Medulla oblongata (tissue), 1 donor: Measurements from ENCODE around the gene KLF16.

ENCODE experiments used
- DNase-seq: peaks from one replicate; pipeline ENCODE4 v3.0.0-alpha.2; 2015; ENCODE audit errors: extremely low spot score

The KLF16 gene

DNA sequence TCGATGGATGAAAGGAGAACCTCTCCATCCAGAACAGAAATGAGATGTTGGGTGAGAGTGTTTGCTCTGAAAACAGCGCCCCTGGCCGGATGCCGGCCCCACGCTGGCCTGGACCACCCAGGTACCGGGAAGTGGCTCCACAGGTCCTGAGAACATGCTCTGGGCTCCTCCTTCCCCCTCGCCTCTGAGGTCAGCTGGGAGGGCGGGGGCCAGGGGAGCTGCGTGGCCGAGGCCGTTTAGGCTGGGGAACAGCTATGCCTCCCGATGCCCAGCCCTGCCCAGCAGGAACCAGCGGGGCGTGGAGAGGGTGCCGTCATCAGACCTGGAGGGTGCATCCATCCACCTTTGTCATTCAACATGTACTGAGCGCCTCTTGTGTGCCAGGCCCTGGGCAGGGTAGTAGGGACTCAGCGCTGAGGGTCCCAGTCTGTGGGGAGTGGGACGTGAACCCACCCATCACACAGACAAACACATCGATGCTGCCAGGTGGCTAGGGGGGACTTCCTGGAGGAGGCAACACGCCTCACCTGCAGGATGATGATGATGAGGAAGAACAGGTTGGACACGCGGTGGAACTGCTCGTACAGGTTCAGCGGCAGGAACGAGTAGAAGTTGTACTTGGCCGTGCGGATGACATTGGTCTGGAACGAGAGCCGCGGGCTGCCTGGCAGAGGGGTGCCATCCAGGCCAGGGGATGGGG lies 55.5 kb downstream of the KLF16 start:
- DNase-seq: no peak

GRCh38 chr19:1807030-1807694 lies 56.2 kb downstream of the KLF16 start:
- no peak for DNase-seq

DNA sequence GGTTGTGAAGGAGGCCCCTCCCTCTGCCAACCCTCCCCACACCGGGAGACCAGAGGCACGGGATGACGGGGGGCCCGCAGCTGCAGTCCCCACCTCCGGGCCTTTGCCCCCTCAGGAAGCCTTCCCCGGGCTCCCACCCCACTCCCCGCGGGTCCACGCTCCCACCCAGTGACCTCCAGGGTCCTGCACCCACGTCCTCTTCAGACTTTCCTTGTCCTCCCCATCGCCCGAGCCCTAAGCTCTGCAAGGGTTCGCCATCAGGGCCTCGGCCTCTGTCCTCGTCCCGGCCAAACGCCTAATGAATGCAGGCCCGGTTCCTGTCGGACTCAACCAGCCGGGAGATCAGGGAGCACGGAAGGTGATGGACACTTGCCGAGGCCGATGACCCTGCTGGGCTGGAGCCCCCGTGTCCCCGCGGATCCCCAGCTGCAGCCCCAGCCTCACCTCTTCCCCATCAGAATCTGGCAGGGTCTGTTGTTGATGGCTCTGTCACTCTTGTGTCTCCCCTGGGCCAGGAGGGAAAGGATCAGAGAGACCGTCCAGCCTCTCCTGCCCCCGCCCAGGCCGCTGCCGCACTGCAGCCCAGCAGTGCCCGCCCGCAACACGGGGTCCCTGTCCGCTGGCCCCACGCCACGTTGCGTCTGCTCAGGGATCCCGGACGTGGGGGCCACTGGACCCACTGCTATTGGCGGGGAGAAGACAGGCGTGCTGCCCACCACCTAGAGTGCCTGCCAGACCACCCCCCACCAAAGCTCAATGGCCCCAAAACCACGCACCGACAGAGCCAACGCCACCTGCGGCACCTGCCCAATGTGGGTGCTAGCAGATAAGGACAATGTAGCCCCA lies 57.0 kb downstream of the KLF16 start:
- no peak for DNase-seq

- no peak for DNase-seq
These were observed 57.8 kb downstream of the KLF16 start for GRCh38 chr19:1805401-1806183.

DNA sequence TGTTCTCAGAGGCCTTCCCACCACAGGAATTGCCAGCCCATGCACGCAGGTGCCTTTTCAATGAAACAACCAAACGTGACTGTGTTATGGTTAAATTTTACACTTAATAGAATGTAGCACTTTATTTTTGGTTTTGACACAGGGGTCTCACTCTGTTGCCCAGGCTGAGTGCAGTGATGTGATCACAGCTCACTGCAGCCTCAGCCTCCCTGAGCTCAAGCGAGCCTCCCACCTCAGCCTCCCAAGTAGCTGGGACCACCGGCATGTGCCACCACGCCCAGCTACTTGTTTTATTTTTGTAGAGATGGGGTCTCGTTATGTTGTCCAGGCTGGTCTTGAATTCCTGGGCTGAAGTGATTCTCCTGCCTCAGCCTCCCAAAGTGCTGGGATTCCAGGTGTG lies 58.5 kb downstream of the KLF16 start:
- DNase-seq: no peak
